Subcutaneous adipose tissue (tissue), 4 donors: ENCODE results near the gene SPATA20. TPM values are rescaled to one million over a fixed set of nuclear protein-coding genes. Genes with fewer than 3 reads are reported as not detected.

ENCODE experiments used
- total RNA-seq, 4 donors: library from RNA; depleted of rRNA; stranded (reverse); fragments of >200 nt; gene quantifications; one replicate each; pipeline ENCODE4 v1.1.0, GENCODE V29; 2016
- TF ChIP-seq, protein P1 (sequence below): fragments of 450-650 bp; IDR thresholded peaks from one replicate; pipeline ENCODE4 v1.5.1; 2016; ENCODE audit warnings: low read depth, mild to moderate bottlenecking, control low read depth, antibody characterized with exemption, moderate library complexity

SPATA20 gene
- total RNA-seq, 4 donors from 2014 or later: 24.5 to 64.0 (median 48.9) TPM

DNA sequence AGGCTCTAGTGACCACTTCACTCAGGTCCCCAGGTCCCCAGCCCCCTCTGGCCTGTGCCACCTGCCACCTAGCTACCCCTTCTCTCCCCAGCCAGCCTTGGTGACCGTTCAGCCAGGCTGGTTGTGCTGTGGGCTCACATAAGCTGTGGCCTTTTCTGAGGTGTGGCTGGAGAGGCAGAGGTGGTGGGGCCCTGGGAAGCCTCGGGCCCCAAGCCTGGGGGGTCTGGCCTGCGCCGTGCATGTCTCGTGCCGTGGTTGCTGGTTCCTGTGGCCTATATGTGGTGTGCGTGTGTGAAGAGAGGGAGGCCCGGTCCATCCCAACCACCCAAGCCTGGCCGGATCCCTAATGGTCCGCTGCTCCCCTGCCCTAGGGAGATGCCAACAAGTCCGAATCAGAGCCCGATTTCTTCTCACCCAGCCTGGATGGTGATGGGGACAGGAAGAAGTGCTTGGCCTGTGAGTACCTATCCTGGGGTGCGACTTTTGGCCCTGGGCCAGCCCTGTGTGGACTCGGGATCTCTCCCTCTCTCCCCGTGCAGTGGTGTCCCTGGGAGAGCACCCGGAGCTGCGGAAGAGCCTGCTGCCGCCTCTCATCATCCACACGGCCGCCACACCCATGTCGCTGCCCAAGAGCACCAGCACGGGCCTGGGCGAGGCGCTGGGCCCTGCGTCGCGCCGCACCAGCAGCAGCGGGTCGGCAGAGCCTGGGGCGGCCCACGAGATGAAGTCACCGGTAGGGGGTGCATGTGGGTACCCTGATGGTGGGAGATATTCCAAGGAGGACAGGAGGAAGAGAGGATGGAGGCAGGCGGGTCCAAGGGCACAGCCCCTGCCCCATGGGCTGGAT, 49.4 kb downstream of the SPATA20 start:
- TF ChIP-seq, protein P1, sequence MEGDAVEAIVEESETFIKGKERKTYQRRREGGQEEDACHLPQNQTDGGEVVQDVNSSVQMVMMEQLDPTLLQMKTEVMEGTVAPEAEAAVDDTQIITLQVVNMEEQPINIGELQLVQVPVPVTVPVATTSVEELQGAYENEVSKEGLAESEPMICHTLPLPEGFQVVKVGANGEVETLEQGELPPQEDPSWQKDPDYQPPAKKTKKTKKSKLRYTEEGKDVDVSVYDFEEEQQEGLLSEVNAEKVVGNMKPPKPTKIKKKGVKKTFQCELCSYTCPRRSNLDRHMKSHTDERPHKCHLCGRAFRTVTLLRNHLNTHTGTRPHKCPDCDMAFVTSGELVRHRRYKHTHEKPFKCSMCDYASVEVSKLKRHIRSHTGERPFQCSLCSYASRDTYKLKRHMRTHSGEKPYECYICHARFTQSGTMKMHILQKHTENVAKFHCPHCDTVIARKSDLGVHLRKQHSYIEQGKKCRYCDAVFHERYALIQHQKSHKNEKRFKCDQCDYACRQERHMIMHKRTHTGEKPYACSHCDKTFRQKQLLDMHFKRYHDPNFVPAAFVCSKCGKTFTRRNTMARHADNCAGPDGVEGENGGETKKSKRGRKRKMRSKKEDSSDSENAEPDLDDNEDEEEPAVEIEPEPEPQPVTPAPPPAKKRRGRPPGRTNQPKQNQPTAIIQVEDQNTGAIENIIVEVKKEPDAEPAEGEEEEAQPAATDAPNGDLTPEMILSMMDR: no peak

GRCh38 chr17:50598487-50598886, 51.5 kb downstream of the SPATA20 start:
- TF ChIP-seq, protein P1: no peak

DNA sequence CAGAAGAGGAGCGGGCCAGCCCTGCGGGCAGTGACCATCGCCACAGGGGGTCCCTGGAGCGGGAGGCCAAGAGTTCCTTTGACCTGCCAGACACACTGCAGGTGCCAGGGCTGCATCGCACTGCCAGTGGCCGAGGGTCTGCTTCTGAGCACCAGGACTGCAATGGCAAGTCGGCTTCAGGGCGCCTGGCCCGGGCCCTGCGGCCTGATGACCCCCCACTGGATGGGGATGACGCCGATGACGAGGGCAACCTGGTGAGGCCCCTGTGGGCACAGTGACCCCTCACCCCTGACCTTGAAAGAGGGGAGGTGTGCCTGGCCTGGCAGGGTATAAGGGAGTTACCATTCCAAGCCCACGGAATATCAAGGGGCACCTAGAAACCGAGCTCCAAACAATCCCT, 52.6 kb downstream of the SPATA20 start:
- TF ChIP-seq, protein P1: no peak

GRCh38 chr17:50601823-50602375, 54.9 kb downstream of the SPATA20 start:
- TF ChIP-seq, protein P1: no peak

GRCh38 chr17:50602836-50603235, 55.9 kb downstream of the SPATA20 start:
- TF ChIP-seq, protein P1: no peak

DNA sequence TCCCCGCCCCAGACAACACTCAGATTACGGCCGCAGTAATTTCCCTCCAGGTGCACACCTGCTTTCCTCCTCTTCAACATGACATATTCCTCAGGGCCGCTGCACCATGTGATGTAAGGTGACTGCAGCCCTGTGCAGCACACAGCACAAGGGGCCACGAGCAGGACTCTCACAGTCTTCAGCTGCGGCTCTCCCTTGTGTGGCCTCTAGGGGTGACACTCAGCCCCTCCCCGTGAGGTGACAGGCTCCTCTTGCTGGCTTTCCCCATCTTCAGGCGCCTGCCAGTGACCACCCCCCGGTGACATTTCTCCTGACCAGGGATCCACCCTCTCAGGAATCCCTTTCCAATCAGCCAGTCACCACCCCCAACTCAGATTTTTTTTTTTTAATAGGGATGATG, 56.4 kb downstream of the SPATA20 start:
- TF ChIP-seq, protein P1: no peak

DNA sequence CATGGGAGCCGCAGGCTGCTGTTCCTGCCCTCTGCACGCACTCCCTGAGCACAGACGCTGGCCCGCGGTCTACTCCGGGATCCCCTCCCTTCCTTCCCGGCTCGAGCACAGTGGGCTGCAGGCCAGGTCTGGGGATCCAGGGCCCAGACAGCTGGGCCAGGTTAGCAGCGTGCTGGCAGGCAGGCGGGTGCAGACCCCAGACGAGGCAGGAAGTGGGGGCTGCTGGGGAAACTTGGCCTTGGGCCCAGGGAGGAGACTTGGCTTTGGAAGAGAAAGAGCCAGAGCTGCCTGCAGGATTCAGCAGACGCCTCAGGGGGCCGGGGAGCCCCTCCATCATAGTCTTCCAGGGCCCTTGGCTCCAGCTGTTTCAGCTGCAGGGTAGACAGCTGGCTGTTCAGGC, 57.5 kb downstream of the SPATA20 start:
- TF ChIP-seq, protein P1: no peak
